Glutamatergic neuron (in vitro differentiated cells): ENCODE results near the gene GMDS. TPM values are rescaled to one million over a fixed set of nuclear protein-coding genes. Genes with fewer than 3 reads are reported as not detected.

Experiments
- DNase-seq: peaks from one replicate; pipeline ENCODE4 v3.0.0; 2022
- H3K27ac Mint-ChIP-seq: one replicate; pipeline ENCODE4 v1.8.0; 2020; ENCODE audit warnings: mild to moderate bottlenecking, mixed read lengths, inconsistent platforms; ENCODE audit not compliant: unreplicated experiment
- H3K27me3 Mint-ChIP-seq: one replicate; pipeline ENCODE4 v1.8.0; 2020; ENCODE audit warnings: mild to moderate bottlenecking, moderate library complexity, mixed read lengths, inconsistent platforms; ENCODE audit not compliant: unreplicated experiment
- H3K36me3 Mint-ChIP-seq: one replicate; pipeline ENCODE4 v1.8.0; 2020; ENCODE audit warnings: mild to moderate bottlenecking, mixed read lengths, inconsistent platforms; ENCODE audit not compliant: unreplicated experiment
- H3K4me1 Mint-ChIP-seq: one replicate; pipeline ENCODE4 v1.8.0; 2020; ENCODE audit warnings: mild to moderate bottlenecking, low read depth, mixed read lengths, inconsistent platforms; ENCODE audit not compliant: unreplicated experiment
- H3K4me3 Mint-ChIP-seq: one replicate; pipeline ENCODE4 v1.8.0; 2020; ENCODE audit warnings: mild to moderate bottlenecking, mixed read lengths, inconsistent platforms; ENCODE audit not compliant: unreplicated experiment
- H3K9me3 Mint-ChIP-seq: one replicate; pipeline ENCODE4 v1.8.0; 2020; ENCODE audit warnings: mild to moderate bottlenecking, moderate library complexity, mixed read lengths, inconsistent platforms; ENCODE audit not compliant: unreplicated experiment
- CTCF ChIP-seq: fragments of 200-600 bp; sonication (generic); IDR thresholded peaks from one replicate; pipeline ENCODE4 v1.5.0; 2021; ENCODE audit not compliant: partially characterized antibody, unreplicated experiment
- total RNA-seq: library from RNA; stranded (reverse); fragmentation: NEBNext Ultra II Directional; extraction: Animal tissue kit (Norgen Biotek cat#: 25700); gene quantifications from one replicate; pipeline ENCODE4 v1.2.1, GENCODE V29; 2021; ENCODE audit not compliant: unreplicated experiment

GMDS gene
- total RNA-seq, 1 donor from 2014 or later = 8.9 TPM

- H3K36me3 Mint-ChIP-seq = peaks cover 11% of the 10 kb centered on the region
- H3K9me3 Mint-ChIP-seq = peaks cover 9% of the 10 kb centered on the region
- H3K4me3 Mint-ChIP-seq = no peak overlapping the region
- DNase-seq = no peak
- H3K27ac Mint-ChIP-seq = no peak overlapping the region
- peaks cover 38% of the 10 kb centered on the region for H3K27me3 Mint-ChIP-seq
- no peak for TF ChIP-seq CTCF
- peaks cover 7% of the 10 kb centered on the region for H3K4me1 Mint-ChIP-seq
Measured at GRCh38 chr6:1622220-1622850, 623.1 kb downstream of the GMDS start.

GRCh38 chr6:1621070-1621701, 624.2 kb downstream of the GMDS start:
- no peak for TF ChIP-seq CTCF
- peaks cover 11% of the 10 kb centered on the region for H3K36me3 Mint-ChIP-seq
- peaks cover 35% of the 10 kb centered on the region for H3K27me3 Mint-ChIP-seq
- no peak overlapping the region for H3K4me3 Mint-ChIP-seq
- no peak overlapping the region for H3K27ac Mint-ChIP-seq
- DNase-seq = no peak
- H3K9me3 Mint-ChIP-seq = peaks cover 6% of the 10 kb centered on the region
- peaks cover 2% of the 10 kb centered on the region for H3K4me1 Mint-ChIP-seq

GRCh38 chr6:1620504-1621069, 624.8 kb downstream of the GMDS start:
- peaks cover 6% of the 10 kb centered on the region for H3K9me3 Mint-ChIP-seq
- no peak for TF ChIP-seq CTCF
- H3K27me3 Mint-ChIP-seq = peaks cover 32% of the 10 kb centered on the region
- DNase-seq = no peak
- H3K4me1 Mint-ChIP-seq = peaks cover 2% of the 10 kb centered on the region
- no peak overlapping the region for H3K27ac Mint-ChIP-seq
- H3K36me3 Mint-ChIP-seq = peaks cover 11% of the 10 kb centered on the region
- no peak overlapping the region for H3K4me3 Mint-ChIP-seq

DNA sequence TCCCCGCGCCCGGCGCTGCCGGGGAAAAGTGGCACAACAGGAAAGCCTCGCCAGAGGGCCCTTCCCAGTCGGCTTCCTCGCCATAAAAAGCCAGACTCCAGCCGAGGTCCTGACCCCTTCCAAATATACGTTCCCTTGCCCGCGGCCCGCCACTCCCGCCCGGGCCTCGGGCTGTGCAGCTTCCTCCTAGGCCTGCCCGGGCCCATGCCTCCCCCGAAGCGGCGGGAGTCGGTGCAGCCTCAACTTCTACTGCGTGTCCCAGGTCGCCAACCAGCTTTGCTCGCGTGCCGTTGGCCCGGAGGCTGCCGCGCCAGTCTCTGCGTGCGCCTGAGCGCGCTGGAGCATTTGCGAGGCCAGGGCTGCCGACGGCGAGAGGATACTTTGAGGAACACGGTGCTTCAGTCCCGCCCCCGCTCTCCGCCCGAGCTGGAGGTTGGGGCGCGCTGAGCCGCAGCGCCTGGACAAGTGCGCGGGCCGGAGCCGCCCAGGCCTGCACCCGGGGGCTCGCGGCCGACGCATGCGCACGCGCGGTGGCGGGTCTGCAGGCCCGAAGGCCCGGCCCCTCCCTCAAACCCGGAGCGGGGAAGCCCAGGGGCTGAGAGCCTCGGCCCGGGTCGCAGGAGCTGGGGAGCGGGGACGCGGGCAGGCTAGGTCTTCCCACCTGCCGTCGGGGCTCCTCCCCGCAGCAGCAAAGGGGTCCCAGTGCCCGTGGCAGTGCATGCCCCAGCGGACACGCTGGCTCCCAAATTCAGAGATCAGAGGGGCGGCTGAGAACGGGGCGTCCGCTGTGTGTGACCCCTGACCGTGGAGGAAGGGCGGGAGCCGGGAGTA, 625.5 kb downstream of the GMDS start:
- H3K9me3 Mint-ChIP-seq = peaks cover 6% of the 10 kb centered on the region
- H3K27me3 Mint-ChIP-seq = peaks cover 27% of the 10 kb centered on the region
- H3K27ac Mint-ChIP-seq = no peak overlapping the region
- peak; percentile 46 for DNase-seq
- H3K4me3 Mint-ChIP-seq = no peak overlapping the region
- no peak for TF ChIP-seq CTCF
- peaks cover 6% of the 10 kb centered on the region for H3K36me3 Mint-ChIP-seq
- H3K4me1 Mint-ChIP-seq = peaks cover 2% of the 10 kb centered on the region
